ENCODE results near the gene GLIS1. TPM values are rescaled to one million over a fixed set of nuclear protein-coding genes. Genes with fewer than 3 reads are reported as not detected.

GLIS1 gene
- total RNA-seq, 2 experiments from 2014 or later, result not detected

DNA sequence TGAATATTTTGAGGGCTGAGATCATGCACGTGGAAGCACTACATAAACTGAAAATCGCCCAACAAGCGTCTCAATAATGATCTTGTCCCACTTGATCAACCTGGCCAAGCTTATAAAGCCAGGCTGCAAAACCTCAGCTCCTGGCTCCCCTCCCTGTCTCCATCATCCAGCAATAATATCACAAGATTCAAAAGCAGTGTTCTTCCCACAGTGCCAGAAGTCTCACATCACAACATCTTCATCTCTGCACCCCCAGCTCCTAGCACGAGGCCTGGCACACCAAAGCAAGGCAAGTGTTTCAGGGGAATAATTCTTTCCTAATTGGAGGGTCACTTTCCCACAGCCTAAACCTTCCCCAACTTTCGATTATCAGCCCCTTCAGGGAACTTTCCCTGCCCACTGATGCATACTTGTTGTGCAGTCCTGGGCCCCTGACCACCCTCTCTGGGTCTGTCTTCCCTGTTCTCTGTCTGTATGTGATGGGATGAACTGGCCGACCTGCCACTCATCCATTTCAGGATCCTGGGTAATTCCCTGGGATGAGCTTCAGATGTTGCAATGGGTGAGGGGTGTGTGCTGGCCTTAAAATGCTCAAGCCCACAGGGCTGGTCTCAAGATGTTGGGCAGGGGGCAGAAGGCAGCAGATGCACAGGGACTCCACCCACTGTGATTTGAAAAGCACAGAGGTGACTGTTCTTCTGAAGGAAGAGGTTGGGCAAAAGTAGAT, 150.7 kb downstream of the GLIS1 start:
- Mint-ChIP-seq H3K36me3 (no peaks in the 10 kb centered on the region), H3K4me3 (no peak overlapping the region), H3K27ac (peak overlapping the region; percentile 46), H3K27me3 (peaks cover 18% of the 10 kb centered on the region), H3K9me3 (no peaks in the 10 kb centered on the region), H3K4me1 (peaks cover 13% of the 10 kb centered on the region)
- no peak for ATAC-seq (ENCODE audit: low read depth)
- POLR2A ChIA-PET, result no interaction called here
- no peak for DNase-seq

GRCh38 chr1:53587252-53587988, 151.5 kb downstream of the GLIS1 start:
- ATAC-seq (ENCODE audit: low read depth), result no peak
- peaks cover 13% of the 10 kb centered on the region for H3K4me1 Mint-ChIP-seq
- H3K27me3 Mint-ChIP-seq, result peaks cover 18% of the 10 kb centered on the region
- no peaks in the 10 kb centered on the region for H3K36me3 Mint-ChIP-seq
- H3K27ac Mint-ChIP-seq, result no peak overlapping the region
- H3K9me3 Mint-ChIP-seq, result no peaks in the 10 kb centered on the region
- no peak for DNase-seq
- H3K4me3 Mint-ChIP-seq, result no peak overlapping the region
- POLR2A ChIA-PET, result no interaction called here

DNA sequence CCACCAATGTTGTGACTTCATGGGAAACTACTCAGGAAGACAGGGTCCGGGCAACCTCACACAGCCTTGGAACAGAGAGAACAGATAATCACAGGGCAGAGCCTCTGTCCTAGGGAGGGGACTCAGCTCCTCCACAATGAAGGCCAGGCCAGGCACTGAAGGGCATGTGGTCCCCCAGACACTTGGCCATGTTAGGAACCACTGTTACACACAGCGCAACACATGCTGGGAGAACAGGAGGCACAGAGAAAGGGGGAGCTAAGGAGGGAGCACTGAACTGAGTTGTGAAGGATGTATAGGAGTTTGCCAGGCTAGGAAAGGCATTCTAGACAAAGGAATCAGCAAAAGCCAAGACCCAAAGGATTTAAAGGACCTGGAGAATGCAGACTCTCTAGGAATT, 152.2 kb downstream of the GLIS1 start:
- POLR2A ChIA-PET, result no interaction called here
- ATAC-seq (ENCODE audit: low read depth) (no peak), DNase-seq (no peak)
- no peaks in the 10 kb centered on the region for H3K36me3 Mint-ChIP-seq
- H3K4me3 Mint-ChIP-seq, result no peak overlapping the region
- no peaks in the 10 kb centered on the region for H3K9me3 Mint-ChIP-seq
- peaks cover 18% of the 10 kb centered on the region for H3K27me3 Mint-ChIP-seq
- peak overlapping the region; percentile 22 for H3K27ac Mint-ChIP-seq
- H3K4me1 Mint-ChIP-seq, result peaks cover 13% of the 10 kb centered on the region

DNA sequence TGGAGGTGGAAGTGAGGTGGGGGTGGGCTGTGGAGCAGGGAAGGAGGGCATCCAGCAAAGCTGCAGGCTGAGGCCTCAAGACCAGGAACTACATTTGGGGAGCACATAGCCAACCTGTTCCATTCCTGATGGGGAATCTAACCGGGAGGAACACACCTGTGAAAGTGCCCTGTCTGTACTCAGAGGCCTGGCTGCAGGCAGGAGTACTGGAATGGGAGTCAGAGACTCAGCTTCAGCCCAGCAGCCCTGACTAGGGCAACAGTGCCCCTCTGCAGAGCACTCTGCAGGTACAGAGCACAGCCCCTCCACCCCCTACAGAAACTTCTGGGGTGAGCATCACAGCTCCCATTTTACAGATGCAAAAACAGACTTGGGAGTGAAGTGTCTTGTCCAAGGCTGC, 153.4 kb downstream of the GLIS1 start:
- no peaks in the 10 kb centered on the region for H3K36me3 Mint-ChIP-seq
- no peak overlapping the region for H3K4me3 Mint-ChIP-seq
- H3K27me3 Mint-ChIP-seq, result peaks cover 18% of the 10 kb centered on the region
- no peaks in the 10 kb centered on the region for H3K9me3 Mint-ChIP-seq
- DNase-seq (peak; percentile 27), ATAC-seq (ENCODE audit: low read depth) (no peak)
- H3K27ac Mint-ChIP-seq, result peak overlapping the region; percentile 37
- POLR2A ChIA-PET, result interaction anchor here (0.9 kb wide), 1 partner anchor 333 kb away, joined by 3 read pairs; no protein-coding TSS in a partner anchor
- peaks cover 13% of the 10 kb centered on the region for H3K4me1 Mint-ChIP-seq

DNA sequence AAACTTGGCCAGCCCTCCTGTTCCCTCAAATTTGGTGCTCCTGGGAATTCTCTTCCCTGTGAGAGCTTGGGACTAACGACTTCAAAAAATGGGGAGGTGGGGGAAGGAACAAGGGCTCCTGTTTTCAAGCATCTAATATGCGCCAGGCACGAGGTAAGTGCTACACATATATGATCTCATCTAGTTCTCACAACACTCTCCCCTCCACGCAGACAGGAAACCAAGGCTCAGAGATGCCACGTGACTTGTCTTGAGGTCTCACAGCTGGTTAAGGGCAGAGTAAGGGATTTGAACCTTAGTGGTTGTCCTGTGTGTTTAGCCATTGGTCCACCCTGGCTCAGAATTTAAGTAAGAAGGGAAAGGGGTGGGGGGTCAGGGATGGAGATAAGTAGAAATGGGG, 153.8 kb downstream of the GLIS1 start:
- POLR2A ChIA-PET, result interaction anchor here (0.6 to 0.9 kb wide), 2 partner anchors 333 to 1027 kb away, joined by 3 read pairs; no protein-coding TSS in a partner anchor
- peak overlapping the region; percentile 37 for H3K27ac Mint-ChIP-seq
- H3K36me3 Mint-ChIP-seq, result no peaks in the 10 kb centered on the region
- peak; percentile 50 for DNase-seq
- H3K4me3 Mint-ChIP-seq, result peak overlapping the region; percentile 17
- H3K4me1 Mint-ChIP-seq, result peaks cover 13% of the 10 kb centered on the region
- H3K9me3 Mint-ChIP-seq, result no peaks in the 10 kb centered on the region
- peak; percentile 99 for ATAC-seq (ENCODE audit: low read depth)
- peaks cover 18% of the 10 kb centered on the region for H3K27me3 Mint-ChIP-seq

DNA sequence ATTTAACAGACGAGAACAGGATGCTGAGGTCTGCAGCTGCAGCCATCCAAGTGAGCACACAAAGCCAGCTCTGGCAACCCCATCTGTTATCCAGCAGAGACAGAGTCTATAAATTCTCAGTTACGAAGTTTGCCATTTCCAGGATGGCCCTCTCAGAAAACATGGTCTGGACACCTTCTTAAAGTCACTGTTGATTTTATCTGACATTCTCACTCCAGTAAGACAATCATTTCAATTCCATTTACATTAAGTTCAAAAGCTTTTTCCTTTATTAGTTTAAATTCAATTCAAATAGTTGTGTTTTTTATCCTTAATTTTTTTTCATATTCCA, 154.2 kb downstream of the GLIS1 start:
- peaks cover 18% of the 10 kb centered on the region for H3K27me3 Mint-ChIP-seq
- POLR2A ChIA-PET, result interaction anchor here (0.6 to 0.9 kb wide), 2 partner anchors 332 to 1027 kb away, joined by 3 read pairs; no protein-coding TSS in a partner anchor
- H3K4me1 Mint-ChIP-seq, result peaks cover 13% of the 10 kb centered on the region
- H3K9me3 Mint-ChIP-seq, result no peaks in the 10 kb centered on the region
- no peak for DNase-seq
- ATAC-seq (ENCODE audit: low read depth), result no peak
- no peaks in the 10 kb centered on the region for H3K36me3 Mint-ChIP-seq
- peak overlapping the region; percentile 6 for H3K27ac Mint-ChIP-seq
- H3K4me3 Mint-ChIP-seq, result no peak overlapping the region

DNA sequence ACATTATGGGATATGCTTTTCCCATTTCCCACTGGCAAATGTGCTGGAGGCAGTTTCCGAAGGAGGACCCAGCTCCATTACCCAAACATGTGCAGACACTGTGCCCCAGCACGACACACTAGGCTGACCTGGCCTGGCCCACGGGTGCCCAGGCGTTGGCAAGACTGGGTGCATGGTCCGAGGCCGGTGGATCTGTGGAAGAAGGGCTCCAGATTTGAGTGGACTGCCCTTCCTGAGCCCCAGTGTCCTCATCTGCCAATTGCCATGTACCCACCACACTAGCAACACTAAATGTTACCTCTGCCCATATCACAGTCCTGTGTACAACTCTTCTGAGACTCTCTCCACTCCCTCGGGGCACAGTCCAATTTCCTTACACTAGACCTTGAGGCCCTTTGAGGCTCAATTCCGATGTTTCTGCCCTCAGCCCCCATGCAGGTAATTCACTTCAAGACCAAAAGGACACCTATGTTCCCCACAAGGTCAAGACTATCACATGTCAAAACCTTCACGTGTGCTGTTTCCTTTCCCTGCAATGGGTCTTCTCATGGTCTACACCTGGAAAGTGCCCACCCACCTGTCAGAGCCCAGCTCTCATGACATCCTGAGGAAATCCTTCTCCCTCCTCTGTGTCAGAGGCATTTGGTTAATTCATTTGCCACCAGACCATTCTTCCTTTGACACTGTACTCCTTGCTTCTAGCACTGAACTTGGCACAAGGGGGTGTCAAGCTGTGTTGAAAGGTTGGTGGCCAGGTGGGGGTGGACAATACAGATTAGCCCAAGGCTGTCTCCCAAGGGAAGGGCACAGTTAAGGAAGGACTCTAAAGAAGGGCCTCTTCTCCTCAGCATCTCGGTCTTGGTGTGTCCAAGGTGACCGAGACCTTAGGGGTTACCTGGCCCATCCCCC, 154.8 kb downstream of the GLIS1 start:
- POLR2A ChIA-PET, result no interaction called here
- no peaks in the 10 kb centered on the region for H3K9me3 Mint-ChIP-seq
- H3K27me3 Mint-ChIP-seq, result peaks cover 16% of the 10 kb centered on the region
- ATAC-seq (ENCODE audit: low read depth) (no peak), DNase-seq (peak; percentile 21)
- no peaks in the 10 kb centered on the region for H3K36me3 Mint-ChIP-seq
- peaks cover 13% of the 10 kb centered on the region for H3K4me1 Mint-ChIP-seq
- no peak overlapping the region for H3K4me3 Mint-ChIP-seq
- H3K27ac Mint-ChIP-seq, result no peak overlapping the region

DNA sequence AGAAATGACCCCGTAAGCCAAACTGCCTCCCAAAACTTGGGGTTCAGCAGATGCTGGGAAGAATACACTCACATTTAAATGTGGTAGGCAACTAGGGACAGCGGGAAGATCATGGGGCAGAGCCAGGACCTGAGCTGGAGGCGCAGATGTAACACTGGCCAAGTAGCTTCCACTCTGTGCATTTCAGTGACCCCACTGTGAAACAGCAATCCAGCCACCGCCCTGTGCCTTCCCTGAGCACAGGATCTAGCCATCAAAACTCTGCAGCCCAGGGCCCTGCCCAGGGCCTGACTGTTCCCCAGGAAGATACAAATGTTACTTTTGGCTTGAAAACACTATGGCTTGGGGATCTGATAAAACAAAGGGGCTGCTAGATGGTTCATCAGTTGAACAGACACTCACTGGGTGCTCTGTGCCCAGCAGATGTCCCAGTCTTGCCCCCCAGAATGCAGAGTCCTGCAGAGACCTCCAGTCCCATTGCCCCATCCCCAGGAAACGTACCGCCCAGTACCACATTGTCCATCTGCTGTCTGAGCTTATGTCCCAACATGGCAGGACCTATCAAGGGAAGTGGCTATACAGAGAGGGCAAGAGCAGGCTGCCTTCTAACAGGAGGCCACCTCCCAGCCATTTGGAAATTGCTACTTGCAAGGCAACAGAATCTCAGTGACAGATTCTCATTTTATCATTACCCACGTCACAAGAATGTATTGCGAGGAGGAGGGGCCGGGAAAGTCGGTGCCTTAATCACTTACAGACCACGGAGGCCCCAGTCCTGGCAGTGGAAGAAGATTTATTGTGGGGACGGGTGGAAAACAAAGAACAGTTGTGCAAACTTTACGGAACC, 155.7 kb downstream of the GLIS1 start:
- Mint-ChIP-seq H3K9me3 (no peaks in the 10 kb centered on the region), H3K4me1 (peaks cover 13% of the 10 kb centered on the region), H3K27me3 (peaks cover 14% of the 10 kb centered on the region), H3K27ac (peak overlapping the region; percentile 27), H3K36me3 (no peaks in the 10 kb centered on the region), H3K4me3 (no peak overlapping the region)
- no peak for ATAC-seq (ENCODE audit: low read depth)
- POLR2A ChIA-PET, result no interaction called here
- peak; percentile 25 for DNase-seq

GRCh38 chr1:53582211-53583020, 156.5 kb downstream of the GLIS1 start:
- POLR2A ChIA-PET, result interaction anchor here (0.8 kb wide), 1 partner anchor 21 kb away, joined by 3 read pairs; no protein-coding TSS in a partner anchor
- DNase-seq (peak; percentile 23), ATAC-seq (ENCODE audit: low read depth) (no peak)

DNA sequence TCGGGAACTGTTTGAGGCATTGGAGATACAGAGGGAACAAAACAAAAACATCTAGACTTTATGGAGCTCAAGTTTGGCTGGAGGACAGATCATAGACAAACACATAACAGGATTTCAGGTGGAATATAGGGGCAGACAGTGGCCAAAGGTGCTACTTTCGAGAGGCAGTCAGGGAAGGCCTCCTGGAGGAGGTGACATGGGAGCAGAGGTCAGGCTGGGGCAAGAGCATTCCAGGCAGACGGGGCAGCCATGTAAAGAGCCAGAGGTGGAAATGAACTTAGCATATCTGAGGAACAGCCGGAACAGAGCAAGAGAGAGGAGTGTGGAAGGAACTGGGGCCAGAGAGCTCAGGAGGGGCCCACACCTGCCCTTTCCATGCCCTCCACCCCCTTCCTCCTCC, 157.5 kb downstream of the GLIS1 start:
- Mint-ChIP-seq H3K27me3 (peaks cover 6% of the 10 kb centered on the region), H3K9me3 (no peaks in the 10 kb centered on the region), H3K4me1 (peaks cover 13% of the 10 kb centered on the region), H3K36me3 (no peaks in the 10 kb centered on the region), H3K4me3 (no peak overlapping the region), H3K27ac (no peak overlapping the region)
- no peak for ATAC-seq (ENCODE audit: low read depth)
- POLR2A ChIA-PET, result interaction anchor here (0.8 kb wide), 1 partner anchor 20 kb away, joined by 3 read pairs; no protein-coding TSS in a partner anchor
- DNase-seq, result peak; percentile 17

More at GRCh38 chr1:53582211-53583020, 156.5 kb downstream of the GLIS1 start:
- peaks cover 13% of the 10 kb centered on the region for H3K4me1 Mint-ChIP-seq
- no peak overlapping the region for H3K27ac Mint-ChIP-seq
- peaks cover 11% of the 10 kb centered on the region for H3K27me3 Mint-ChIP-seq
- no peaks in the 10 kb centered on the region for H3K9me3 Mint-ChIP-seq
- H3K4me3 Mint-ChIP-seq, result no peak overlapping the region
- no peaks in the 10 kb centered on the region for H3K36me3 Mint-ChIP-seq

DNA sequence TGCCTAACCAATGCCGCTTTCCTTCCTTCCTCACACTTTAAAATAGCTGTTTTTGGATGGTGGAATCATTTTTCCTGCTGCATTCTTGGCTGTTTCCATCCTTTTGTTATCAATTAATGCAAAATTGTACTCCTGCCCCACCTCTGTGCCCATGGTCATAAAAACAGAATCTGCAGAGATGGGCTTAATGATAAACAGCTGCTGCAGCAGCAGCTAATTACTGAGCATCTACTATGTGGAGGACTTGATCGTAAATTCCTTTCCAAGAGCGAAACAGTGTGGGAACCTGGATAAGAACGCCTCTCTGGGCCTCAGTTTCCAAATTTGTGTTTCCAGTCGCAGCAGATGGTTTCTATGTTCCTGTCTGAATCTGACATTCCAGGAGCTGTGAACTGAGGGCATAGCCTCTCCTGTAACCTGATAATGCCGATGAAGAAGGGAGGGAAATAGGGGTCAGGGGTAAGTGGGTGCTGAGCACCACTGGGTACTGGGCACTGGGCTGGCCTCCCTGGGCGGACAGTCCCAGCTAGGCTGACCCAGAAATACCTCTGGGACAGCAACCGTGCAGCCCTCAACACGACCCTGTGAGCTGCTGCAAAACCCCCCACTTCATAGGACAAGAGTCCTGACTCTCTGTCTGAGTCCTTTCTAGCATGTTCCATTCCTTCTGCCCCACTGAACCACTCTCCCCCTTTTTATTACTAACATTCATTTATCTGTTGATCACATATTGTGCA, 158.1 kb downstream of the GLIS1 start:
- peak; percentile 13 for DNase-seq
- no peak for ATAC-seq (ENCODE audit: low read depth)
- Mint-ChIP-seq H3K9me3 (no peaks in the 10 kb centered on the region), H3K36me3 (no peaks in the 10 kb centered on the region), H3K4me1 (peaks cover 15% of the 10 kb centered on the region), H3K27me3 (peaks cover 5% of the 10 kb centered on the region), H3K4me3 (no peak overlapping the region), H3K27ac (no peak overlapping the region)
- POLR2A ChIA-PET, result interaction anchor here (0.8 kb wide), 1 partner anchor 20 kb away, joined by 3 read pairs; no protein-coding TSS in a partner anchor
